Fibroblast of upper back skin (primary cell): ENCODE results near the gene SAMSN1.
A peak's percentile ranks its signal among the peaks of the same experiment; 100 is the strongest.

Experiments used
- DNase-seq: peaks from one replicate; pipeline ENCODE4 v3.0.0-alpha.2; 2013

Gene SAMSN1

DNA sequence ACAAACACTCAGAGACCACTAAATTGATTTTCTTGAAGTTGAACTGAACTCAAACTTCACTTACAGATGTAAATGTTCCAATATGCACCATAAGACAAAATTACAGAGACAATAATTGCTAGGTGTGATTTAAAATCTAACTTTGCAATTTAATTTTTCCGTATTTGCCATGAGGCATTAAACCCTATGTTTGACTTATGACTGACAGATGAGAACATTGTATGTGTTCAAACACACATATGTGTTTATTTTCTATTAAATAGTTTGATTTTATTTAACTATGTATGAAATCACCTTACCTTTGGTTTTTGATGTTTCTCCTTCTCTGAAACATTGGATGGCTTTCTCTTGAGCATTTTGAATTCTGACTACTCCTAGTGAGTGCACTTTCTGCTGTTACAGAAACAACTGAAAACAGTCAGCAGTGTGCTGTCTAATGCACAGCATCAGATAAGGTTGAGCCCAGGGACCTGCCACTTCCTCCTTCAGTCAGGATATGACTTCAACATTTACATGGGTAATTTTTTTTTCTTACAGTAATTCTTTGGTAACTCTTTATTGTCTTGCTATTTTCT is at the start of gene SAMSN1:
Gene SAMSN1 (minus strand): TSS at position 410 of the 575 bp plus-strand sequence. CDS start 54 bp downstream, at position 356.
- DNase-seq = no peak

DNA sequence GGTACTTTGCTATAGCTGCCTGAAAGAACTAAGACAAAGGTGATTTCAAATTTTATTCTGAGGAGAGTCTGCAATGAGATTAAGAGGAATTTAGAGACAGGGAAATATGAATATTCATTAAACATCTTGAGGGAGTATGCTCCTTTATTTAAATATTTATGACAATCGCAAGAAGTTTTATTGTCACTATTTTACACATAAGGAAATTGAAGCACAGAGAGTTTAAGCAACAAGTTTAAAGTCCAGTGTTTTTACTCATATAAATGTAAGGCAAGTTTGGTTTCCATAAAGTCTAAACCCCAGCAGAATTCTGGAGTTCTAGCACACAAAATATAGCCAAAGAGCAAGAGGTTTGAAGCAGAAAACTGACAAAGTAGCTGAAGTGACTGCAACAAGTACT is 49.3 kb upstream of the SAMSN1 start:
- DNase-seq = no peak

- DNase-seq = no peak
Observed at GRCh38 chr21:14594967-14595366, 48.9 kb upstream of the SAMSN1 start.

DNA sequence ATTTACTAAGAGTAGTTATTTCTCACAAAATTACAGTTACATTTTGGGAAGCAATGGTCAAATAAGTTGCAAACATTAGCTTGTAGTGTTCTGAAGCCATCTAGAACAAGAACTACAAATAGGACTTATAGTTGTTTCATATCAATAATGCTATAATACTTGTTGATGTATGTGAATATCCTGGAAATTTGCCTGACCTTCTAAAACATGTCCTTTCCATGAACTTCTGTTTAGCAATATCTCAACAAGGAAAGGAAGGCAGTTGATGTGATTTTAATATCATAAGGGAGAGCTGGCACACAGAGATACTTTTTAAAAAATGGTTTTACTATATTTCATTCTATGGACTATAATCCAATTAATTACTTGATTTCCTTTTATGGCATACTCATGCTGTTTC is 47.1 kb upstream of the SAMSN1 start:
- no peak for DNase-seq

DNA sequence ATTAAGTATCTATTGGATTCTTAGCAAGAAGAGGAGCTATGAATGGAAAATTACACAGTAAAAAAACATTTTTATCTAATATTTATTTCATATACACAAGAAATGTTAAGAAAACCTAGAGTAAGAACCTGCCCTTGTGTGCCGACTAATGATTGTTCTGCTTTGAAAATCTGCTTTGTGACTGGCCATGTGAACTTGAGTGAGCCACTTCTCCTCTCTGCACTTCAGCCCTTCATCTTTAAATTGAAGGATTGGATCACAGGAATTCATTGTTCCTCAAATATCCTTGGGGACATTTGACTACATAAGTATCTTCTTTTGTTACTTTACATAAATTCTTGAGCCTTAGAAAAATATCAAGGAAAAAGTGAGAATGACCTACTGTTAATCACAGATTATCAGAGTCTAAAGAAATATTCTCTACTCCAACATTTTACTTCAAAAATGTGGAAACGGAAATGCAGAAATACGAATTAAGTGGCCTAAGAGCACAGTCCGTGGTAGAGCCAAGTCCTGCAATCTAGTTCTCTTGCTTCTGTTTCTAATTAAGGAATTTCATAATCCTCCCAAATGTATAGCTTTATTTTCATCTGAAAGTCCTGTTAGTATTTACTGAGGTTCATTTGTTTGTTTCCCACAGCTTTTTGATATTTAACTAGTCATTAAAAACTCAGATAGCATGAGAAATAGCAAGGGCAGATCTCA is 46.3 kb upstream of the SAMSN1 start:
- DNase-seq = no peak

DNA sequence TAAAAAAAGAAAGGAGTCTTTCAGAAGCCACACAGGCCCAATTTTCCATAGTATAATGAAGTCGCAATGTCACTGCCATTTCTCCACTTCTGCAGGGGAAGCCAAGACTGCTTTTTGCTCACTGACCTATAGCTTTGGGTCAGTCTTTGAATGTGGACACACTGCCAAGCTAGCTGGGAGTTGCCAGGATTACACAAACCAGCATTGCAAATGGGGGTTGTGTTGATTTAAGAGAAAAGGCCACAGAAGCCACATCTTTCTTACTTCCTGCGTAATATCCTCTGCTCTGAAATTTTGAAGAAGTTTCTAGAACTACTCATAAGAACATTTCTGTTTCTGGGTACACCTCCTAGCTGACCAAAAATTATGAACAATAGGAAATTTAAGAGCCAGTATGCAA is 45.8 kb upstream of the SAMSN1 start:
- DNase-seq = peak; percentile 49

GRCh38 chr21:14591377-14591776 is 45.3 kb upstream of the SAMSN1 start:
- no peak for DNase-seq

DNA sequence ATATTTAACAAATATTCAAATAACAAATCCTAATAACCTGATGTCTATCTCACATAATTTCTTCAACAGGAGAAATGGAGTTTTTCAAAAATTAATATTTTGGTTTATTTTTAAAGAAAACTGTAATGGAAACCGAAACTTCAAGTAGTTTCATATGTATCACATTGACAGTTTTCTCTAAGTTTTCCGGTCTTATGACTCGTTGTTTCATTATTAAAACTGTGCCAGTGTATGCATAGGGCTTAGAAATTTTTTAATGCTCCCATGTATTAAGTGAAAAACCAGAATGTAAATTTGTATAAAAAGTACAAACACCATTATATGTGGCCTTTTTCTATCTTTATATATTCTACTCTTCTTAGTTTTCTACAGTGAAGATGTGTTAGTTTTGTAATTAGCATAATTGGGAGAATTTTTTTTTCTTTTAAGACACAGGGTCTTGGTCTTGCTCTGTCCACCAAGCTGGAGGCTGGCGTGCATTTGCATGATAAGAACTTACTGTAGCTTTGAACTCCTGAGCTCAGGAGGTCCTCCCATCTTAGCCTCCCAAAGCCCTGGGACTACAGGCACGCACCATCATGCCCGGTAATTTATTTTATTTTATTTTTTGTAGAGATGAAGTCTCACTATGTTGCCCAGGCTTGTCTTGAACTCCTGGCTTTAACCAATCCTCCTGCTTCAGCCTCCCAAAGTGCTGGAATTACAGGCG is 43.9 kb upstream of the SAMSN1 start:
- DNase-seq = no peak

GRCh38 chr21:14587266-14587665 is 41.2 kb upstream of the SAMSN1 start:
- no peak for DNase-seq

- DNase-seq = no peak
Observed at GRCh38 chr21:14585122-14585521, 39.0 kb upstream of the SAMSN1 start.

GRCh38 chr21:14584357-14585095 is 38.4 kb upstream of the SAMSN1 start:
- no peak for DNase-seq

- DNase-seq = no peak
Observed at GRCh38 chr21:14583629-14584255, 37.6 kb upstream of the SAMSN1 start.

DNA sequence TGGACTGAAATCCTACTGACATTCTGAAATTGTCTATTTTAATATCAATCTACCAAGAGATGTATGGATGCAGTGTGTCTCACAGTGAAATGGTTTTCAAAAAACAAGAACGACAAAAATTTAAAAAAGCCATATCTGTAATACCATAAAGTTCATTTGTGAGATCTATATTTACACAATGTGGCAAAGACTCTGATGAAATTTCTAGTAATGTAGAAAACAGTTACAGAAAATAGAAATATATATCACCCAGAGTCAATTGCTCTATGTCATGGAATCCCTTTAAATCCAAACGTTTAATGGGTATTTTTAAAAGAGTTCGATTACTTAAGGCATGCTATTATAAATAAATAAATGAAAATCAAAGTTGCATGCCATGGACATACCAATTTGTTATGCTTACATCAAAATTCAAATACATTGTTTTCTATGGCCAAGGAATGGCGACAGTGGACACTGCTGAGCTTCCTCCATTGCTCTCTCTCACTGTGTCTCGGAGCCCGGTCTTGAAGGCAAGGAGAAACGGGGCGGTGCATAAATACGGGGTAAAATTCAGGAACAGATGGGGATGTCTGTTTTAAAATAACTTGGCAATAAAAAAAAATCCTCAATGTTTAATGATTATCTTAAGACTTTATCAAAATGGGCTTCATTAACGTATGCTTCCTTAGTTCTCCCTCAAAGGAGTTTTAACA is 37.0 kb upstream of the SAMSN1 start:
- no peak for DNase-seq

- DNase-seq = no peak
Observed at GRCh38 chr21:14581902-14582457, 35.9 kb upstream of the SAMSN1 start.

GRCh38 chr21:14573244-14573643 is 27.1 kb upstream of the SAMSN1 start:
- DNase-seq = no peak

DNA sequence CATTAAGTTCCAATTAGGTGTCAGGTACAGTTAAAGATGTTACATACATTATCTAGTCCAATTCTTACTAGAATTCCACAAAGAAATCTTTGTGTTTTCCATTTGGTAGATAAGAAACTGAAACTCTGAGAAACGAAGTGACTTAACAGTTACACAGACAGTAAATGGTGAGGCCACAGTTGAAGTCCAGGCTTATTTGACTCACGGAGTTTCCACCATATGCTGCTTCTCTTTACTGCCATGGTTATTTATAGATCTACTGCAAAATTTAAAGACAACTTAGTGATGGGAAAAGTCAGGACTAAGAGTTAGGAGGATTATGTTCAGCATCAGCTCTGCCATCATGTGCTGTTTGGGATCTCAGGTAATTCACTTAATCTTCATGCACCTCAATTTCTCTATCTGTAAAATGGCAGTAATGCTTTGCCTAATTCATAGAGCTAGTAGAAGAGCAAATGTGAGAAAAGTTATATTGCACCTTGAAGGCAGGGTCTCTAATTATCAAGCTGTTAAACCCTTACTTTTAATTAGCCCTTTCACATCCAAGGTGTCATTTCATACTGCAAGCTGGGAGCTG is 26.2 kb upstream of the SAMSN1 start:
- DNase-seq = no peak

GRCh38 chr21:14569868-14570267 is 23.8 kb upstream of the SAMSN1 start:
- no peak for DNase-seq

DNA sequence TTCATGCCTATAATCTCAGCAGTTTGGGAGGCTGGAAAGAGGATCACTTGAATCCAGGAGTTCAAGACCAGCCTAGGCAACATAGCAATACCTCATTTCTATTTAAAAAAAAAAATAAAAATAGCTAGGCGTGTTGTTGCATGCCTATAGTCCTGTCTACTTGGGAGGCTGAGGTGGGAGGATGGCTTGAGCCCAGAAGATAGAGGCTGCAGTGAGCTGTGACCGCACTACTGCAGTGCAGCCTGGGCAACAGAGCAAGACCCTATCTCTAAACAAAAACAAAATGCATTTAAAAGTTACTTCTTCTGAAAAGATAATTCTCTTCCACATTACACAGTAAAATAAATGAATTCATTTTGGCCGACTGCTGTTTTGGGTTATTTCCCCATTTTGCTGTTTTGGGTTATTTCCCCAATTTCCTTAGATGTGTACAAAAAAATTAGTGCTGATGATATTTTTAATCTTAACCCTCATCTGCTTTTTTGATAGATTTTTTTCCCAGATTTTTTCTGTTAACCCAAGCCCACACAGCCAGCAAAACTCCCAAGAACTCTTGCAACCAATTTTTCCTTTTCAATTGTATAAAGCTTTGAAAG is 23.0 kb upstream of the SAMSN1 start:
- no peak for DNase-seq

DNA sequence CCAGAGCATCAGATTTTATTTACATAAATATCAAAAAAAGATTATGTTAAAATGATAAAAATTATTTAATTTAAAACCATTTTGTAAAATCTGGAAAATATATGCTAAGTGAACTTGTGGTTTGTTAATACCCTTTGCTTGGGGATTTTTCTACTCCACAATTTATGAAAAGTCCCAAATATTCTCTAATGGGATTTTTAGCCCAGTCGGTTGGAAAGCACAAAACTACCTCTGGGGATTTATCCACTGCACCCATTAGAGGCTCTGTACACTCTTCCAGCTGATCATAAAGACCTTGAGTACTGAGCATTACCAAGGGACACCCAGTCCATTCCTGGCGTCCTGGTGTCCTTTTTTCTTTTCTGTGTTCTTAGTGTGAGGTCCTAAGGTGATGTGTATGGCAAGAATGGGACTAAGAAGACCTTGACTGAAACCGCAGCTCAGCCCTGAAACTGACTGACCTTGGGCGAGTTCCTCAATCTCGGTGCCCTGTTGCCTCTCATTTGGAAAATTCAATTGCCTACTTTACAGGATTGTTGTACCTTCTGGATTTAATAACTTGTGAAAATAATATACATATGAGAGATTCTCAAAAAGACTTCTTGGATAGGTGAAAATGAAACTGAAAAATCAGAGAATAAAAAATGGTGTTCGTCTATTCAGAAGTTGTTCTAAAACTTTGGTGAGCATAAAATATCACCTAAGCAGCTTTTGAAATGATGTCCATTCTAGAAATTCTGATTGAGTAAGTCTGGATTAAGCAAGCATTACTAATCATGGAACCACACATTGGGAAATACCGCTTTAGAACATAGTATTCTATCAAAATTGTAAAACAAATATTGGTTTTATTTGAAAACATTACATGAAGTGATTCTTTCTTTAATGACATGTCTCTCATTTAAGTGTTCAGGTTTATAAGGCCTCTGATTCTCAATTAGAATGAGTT is 21.5 kb upstream of the SAMSN1 start:
- no peak for DNase-seq

DNA sequence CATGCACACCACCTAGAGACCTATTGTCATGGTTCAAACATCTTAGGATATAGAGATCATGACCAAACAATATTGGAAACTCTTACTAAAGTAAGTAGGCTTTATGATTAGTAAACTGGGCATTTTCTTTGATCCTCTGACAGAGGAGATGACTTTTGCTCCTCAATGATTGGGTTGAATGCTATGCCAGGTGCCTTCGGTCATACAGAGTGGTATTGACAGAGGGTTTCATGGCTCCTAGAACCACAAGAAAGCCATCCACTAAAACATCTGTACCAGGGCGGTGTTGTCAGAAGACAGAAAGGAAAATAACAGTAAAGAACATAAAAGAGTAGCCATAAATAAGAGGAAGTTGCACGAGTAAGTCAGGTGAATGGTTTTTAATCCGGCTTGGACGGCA is 20.8 kb upstream of the SAMSN1 start:
- DNase-seq = no peak
